ENCODE results near the gene GSTM2. TPM values are rescaled to one million over a fixed set of nuclear protein-coding genes. Genes with fewer than 3 reads are reported as not detected.

The GSTM2 gene
- total RNA-seq, 2 experiments from 2014 or later: 106 to 107 TPM

DNA sequence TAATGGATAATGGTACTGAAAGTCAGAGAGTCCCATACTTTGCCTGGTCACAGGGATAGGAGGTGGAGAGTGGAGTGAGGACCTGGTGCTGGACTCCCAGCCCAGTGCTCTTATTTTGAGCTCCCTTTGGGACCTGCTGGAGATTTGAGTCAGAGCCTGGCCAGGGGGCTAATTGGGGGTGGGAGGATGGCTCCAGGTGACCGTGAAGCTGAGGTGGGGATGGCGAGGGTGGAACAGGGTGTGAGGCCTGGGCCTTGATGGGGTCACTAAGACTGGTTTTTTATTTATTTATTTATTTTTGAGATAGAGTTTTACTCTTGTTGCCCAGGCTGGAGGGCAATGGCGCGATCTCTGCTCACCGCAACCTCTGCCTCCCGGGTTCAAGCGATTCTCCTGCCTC, 30.4 kb upstream of the GSTM2 start:
- Histone ChIP-seq H3K4me1 (ENCODE audit: insufficient read depth, low read length) (peaks cover 17% of the 10 kb centered on the region), H3K36me3 (ENCODE audit: insufficient read depth, low read length) (no peaks in the 10 kb centered on the region), H3K4me3 (ENCODE audit: low read length) (no peak overlapping the region), H3K27me3 (ENCODE audit: control insufficient read depth in 1 of 2, insufficient read depth in 2 of 2, low read length in 2 of 2) (no peaks in the 10 kb centered on the region), H3K27ac (ENCODE audit: low read depth in 1 of 2, low read length in 2 of 2) (no peak overlapping the region), H3K9me3 (ENCODE audit: control insufficient read depth in 1 of 2, insufficient read depth in 1 of 2, low read length in 2 of 2) (no peaks in the 10 kb centered on the region)
- POLR2A ChIA-PET: interaction anchor here (1.1 to 1.9 kb wide), 4 partner anchors 50 to 95 kb away, joined by 3 to 6 read pairs (median 4); partner anchors contain the start of genes GNAI3 and GSTM1
- Mint-ChIP-seq H3K36me3 (ENCODE audit: low read depth) (peaks cover 4% of the 10 kb centered on the region), H3K4me3 (no peak overlapping the region), H3K4me1 (ENCODE audit: low read depth) (peaks cover 19% of the 10 kb centered on the region), H3K27me3 (no peaks in the 10 kb centered on the region), H3K27ac (no peak overlapping the region), H3K9me3 (no peaks in the 10 kb centered on the region)
- TF ChIP-seq, protein P1, sequence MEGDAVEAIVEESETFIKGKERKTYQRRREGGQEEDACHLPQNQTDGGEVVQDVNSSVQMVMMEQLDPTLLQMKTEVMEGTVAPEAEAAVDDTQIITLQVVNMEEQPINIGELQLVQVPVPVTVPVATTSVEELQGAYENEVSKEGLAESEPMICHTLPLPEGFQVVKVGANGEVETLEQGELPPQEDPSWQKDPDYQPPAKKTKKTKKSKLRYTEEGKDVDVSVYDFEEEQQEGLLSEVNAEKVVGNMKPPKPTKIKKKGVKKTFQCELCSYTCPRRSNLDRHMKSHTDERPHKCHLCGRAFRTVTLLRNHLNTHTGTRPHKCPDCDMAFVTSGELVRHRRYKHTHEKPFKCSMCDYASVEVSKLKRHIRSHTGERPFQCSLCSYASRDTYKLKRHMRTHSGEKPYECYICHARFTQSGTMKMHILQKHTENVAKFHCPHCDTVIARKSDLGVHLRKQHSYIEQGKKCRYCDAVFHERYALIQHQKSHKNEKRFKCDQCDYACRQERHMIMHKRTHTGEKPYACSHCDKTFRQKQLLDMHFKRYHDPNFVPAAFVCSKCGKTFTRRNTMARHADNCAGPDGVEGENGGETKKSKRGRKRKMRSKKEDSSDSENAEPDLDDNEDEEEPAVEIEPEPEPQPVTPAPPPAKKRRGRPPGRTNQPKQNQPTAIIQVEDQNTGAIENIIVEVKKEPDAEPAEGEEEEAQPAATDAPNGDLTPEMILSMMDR (IDR thresholded peaks at IDR 0.05): no peak
- no peak for ATAC-seq (ENCODE audit: poor library complexity)
- CTCF ChIA-PET: interaction anchor here (1.2 kb wide), 1 partner anchor 91 kb away, joined by 3 read pairs; no protein-coding TSS in a partner anchor
- DNase-seq: peak in 1 of 14 experiments; percentile 2
- intact Hi-C loops (cut with DNase I, micrococcal nuclease): no loop called here

DNA sequence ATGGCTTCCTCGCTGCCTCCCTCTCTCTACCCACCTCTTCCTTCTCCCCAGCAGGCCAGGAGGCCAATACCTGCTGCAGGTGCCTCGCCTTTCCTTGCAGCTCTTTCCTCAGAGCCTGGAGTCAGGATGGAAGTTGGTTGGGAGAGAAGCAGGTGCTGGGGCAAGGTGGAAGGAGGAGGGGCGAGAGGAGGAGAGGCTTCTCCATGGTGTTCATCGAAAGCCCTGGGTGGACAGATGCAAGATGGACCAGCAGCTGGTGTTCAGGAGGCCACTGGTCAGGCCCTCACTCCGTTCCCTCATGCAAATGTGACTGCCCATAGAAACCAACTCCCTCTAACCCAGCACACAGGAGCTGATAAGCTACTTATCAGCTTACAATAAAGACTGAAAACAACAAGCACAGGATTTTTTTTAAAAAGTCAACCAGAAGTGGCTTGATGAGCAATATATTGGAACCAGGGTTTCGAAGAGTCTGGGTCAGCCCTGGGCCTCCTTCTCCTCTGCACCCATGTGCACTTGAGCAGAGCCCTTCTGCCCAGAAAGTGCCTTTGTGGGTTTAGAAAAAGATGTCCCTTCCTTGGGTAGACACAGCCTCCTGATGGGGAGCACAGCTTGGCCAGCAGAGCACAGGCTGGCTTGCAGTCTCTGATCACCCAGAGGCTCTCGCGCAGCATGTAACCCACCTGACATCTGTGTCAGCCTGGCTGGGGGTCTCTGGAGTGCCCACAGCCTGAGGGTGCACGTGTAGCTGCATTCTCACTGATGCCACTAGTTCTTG, 28.6 kb upstream of the GSTM2 start:
- Histone ChIP-seq H3K4me1 (ENCODE audit: insufficient read depth, low read length) (peaks cover 24% of the 10 kb centered on the region), H3K4me3 (ENCODE audit: low read length) (no peak overlapping the region), H3K9me3 (ENCODE audit: control insufficient read depth in 1 of 2, insufficient read depth in 1 of 2, low read length in 2 of 2) (no peaks in the 10 kb centered on the region), H3K27ac (ENCODE audit: low read depth in 1 of 2, low read length in 2 of 2) (no peak overlapping the region), H3K36me3 (ENCODE audit: insufficient read depth, low read length) (no peaks in the 10 kb centered on the region), H3K27me3 (ENCODE audit: control insufficient read depth in 1 of 2, insufficient read depth in 2 of 2, low read length in 2 of 2) (no peaks in the 10 kb centered on the region)
- ATAC-seq (ENCODE audit: poor library complexity) (no peak), DNase-seq (peak in 1 of 14 experiments; percentile 14)
- TF ChIP-seq, protein P1 (IDR thresholded peaks at IDR 0.05): no peak
- Mint-ChIP-seq H3K4me1 (ENCODE audit: low read depth) (peaks cover 33% of the 10 kb centered on the region), H3K36me3 (ENCODE audit: low read depth) (no peaks in the 10 kb centered on the region), H3K9me3 (no peaks in the 10 kb centered on the region), H3K27ac (no peak overlapping the region), H3K27me3 (no peaks in the 10 kb centered on the region), H3K4me3 (no peak overlapping the region)
- ChIA-PET POLR2A (interaction anchor here (0.7 to 2.8 kb wide), 10 partner anchors 9 to 395 kb away, joined by 3 to 28 read pairs (median 5); partner anchors contain the start of genes AHCYL1, GNAI3, GSTM1 and STRIP1), CTCF (interaction anchor here (1.0 to 3.8 kb wide), 16 partner anchors 12 to 381 kb away, joined by 3 to 43 read pairs (median 6); partner anchors contain the start of genes AHCYL1, AMPD2, CYB561D1 and GNAT2)
- intact Hi-C loops (cut with DNase I, micrococcal nuclease): no loop called here

DNA sequence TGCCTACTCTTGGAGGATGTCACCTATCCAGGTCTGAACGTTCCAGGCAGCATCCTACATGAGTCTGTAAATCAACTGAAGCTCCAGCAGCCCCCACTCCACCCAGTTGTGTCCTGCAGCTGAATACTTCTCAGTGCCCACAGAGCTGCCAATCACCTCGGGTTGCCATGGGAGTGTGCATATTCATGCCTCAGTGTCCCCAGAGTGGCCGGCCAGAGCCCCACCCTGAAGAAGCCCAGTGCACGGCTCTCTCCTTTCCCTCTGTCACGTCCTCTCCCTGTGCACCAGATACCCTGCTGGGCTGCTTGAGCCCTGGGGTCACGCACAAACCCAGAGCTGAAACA, 28.0 kb upstream of the GSTM2 start:
- DNase-seq: no peak
- H3K4me1 Mint-ChIP-seq (ENCODE audit: low read depth): peaks cover 27% of the 10 kb centered on the region
- H3K36me3 ChIP-seq (ENCODE audit: insufficient read depth, low read length): no peaks in the 10 kb centered on the region
- ATAC-seq (ENCODE audit: poor library complexity): no peak
- H3K36me3 Mint-ChIP-seq (ENCODE audit: low read depth): no peaks in the 10 kb centered on the region
- peaks cover 19% of the 10 kb centered on the region for H3K4me1 ChIP-seq (ENCODE audit: insufficient read depth, low read length)
- CTCF ChIA-PET: interaction anchor here (0.5 to 3.8 kb wide), 38 partner anchors 10 to 635 kb away, joined by 3 to 43 read pairs (median 4); partner anchors contain the start of genes AHCYL1, AMPD2, CYB561D1 and GNAI3
- no peak overlapping the region for H3K27ac ChIP-seq (ENCODE audit: low read depth in 1 of 2, low read length in 2 of 2)
- TF ChIP-seq, protein P1 (IDR thresholded peaks at IDR 0.05): no peak
- no peak overlapping the region for H3K4me3 Mint-ChIP-seq
- intact Hi-C loops (cut with DNase I, micrococcal nuclease): loop anchor here (5.0 kb wide), 4 partner anchors 47 to 342 kb away; partner anchors contain the start of genes AHCYL1 (in 2 of the 2), GSTM1 (in 2 of the 2) and GNAI3 (in 1 of the 2)
- H3K27me3 ChIP-seq (ENCODE audit: control insufficient read depth in 1 of 2, insufficient read depth in 2 of 2, low read length in 2 of 2): no peaks in the 10 kb centered on the region
- POLR2A ChIA-PET: interaction anchor here (0.6 to 2.8 kb wide), 14 partner anchors 10 to 395 kb away, joined by 3 to 28 read pairs (median 5); partner anchors contain the start of genes AHCYL1, GNAI3, GSTM1 and GSTM4
- no peaks in the 10 kb centered on the region for H3K27me3 Mint-ChIP-seq
- no peaks in the 10 kb centered on the region for H3K9me3 Mint-ChIP-seq
- H3K4me3 ChIP-seq (ENCODE audit: low read length): no peak overlapping the region
- H3K27ac Mint-ChIP-seq: no peak overlapping the region
- no peaks in the 10 kb centered on the region for H3K9me3 ChIP-seq (ENCODE audit: control insufficient read depth in 1 of 2, insufficient read depth in 1 of 2, low read length in 2 of 2)

Data from CD4-positive, alpha-beta T cell (primary cell).